CD4-positive, alpha-beta T cell (primary cell): ENCODE results near the gene ELFN1. TPM values are rescaled to one million over a fixed set of nuclear protein-coding genes. Genes with fewer than 3 reads are reported as not detected.
A peak's percentile ranks its signal among the peaks of the same experiment; 100 is the strongest.

Source experiments
- ATAC-seq: fragments of 200-7000 bp; cut with Tn5 transposase; one replicate; pipeline ENCODE4 v1.10.0; 2022; ENCODE audit warnings: mild to moderate bottlenecking; ENCODE audit not compliant: poor library complexity
- CTCF ChIA-PET: fragments of 350-600 bp; sonication (Branson Sonifier 250); formaldehyde crosslinking; loops from one replicate; lab custom pipeline; 2021; ENCODE audit warnings: antibody characterized with exemption, inconsistent platforms; lab: Charles Lee
- POLR2A ChIA-PET: fragments of 350-600 bp; sonication (Branson Sonifier 250); formaldehyde crosslinking; loops from one replicate; lab custom pipeline; 2021; ENCODE audit warnings: antibody characterized with exemption, inconsistent platforms; lab: Charles Lee
- DNase-seq, 14 experiments: peaks; one replicate each; pipeline ENCODE4 v3.0.0-alpha.2; 2013 to 2020; ENCODE audit warnings: mixed read lengths in 2 of 14
- H3K27ac ChIP-seq, 2 donors: one replicate each; pipeline versions ENCODE4 v1.5.1 to v1.7.0; 2013; ENCODE audit warnings: low read length in 2 of 2, low read depth in 1 of 2, mild to moderate bottlenecking in 1 of 2
- H3K27me3 ChIP-seq, 2 experiments: 1 replicate in 1 of 2; 2 replicates in 1 of 2; pipeline versions ENCODE4 v1.6.1 to v1.7.0; 2013; ENCODE audit warnings: low read length in 2 of 2, control low read depth in 1 of 2, mild to moderate bottlenecking in 1 of 2, moderate library complexity in 1 of 2; ENCODE audit not compliant: insufficient read depth in 2 of 2, control insufficient read depth in 1 of 2
- H3K36me3 ChIP-seq: one replicate; pipeline ENCODE4 v1.6.1; 2013; ENCODE audit warnings: low read length, control low read depth; ENCODE audit not compliant: insufficient read depth
- H3K4me1 ChIP-seq: one replicate; pipeline ENCODE4 v1.6.1; 2013; ENCODE audit warnings: low read length, control low read depth; ENCODE audit not compliant: insufficient read depth
- H3K4me3 ChIP-seq: one replicate; pipeline ENCODE4 v1.5.1; 2013; ENCODE audit warnings: mild to moderate bottlenecking, low read length, moderate library complexity
- H3K9me3 ChIP-seq, 2 experiments: 1 replicate in 1 of 2; 2 replicates in 1 of 2; pipeline versions ENCODE4 v1.6.1 to v1.7.0; 2013; ENCODE audit warnings: low read length in 2 of 2, mild to moderate bottlenecking in 2 of 2, control low read depth in 1 of 2, moderate library complexity in 1 of 2; ENCODE audit not compliant: control insufficient read depth in 1 of 2, insufficient read depth in 1 of 2
- H3K27ac Mint-ChIP-seq: one replicate; pipeline ENCODE4 v1.8.0; 2020; ENCODE audit warnings: mixed read lengths
- H3K27me3 Mint-ChIP-seq: one replicate; pipeline ENCODE4 v1.8.0; 2021; ENCODE audit warnings: mixed read lengths
- H3K36me3 Mint-ChIP-seq: one replicate; pipeline ENCODE4 v1.8.0; 2021; ENCODE audit warnings: low read depth, mixed read lengths
- H3K4me1 Mint-ChIP-seq: one replicate; pipeline ENCODE4 v1.8.0; 2021; ENCODE audit warnings: low read depth, mixed read lengths
- H3K4me3 Mint-ChIP-seq: one replicate; pipeline ENCODE4 v1.8.0; 2020; ENCODE audit warnings: mild to moderate bottlenecking, mixed read lengths
- H3K9me3 Mint-ChIP-seq: one replicate; pipeline ENCODE4 v1.8.0; 2020; ENCODE audit warnings: mixed read lengths
- intact Hi-C, 2 experiments: fragments of 100-400 bp; cut with DNase I in 1 of 2; cut with micrococcal nuclease in 1 of 2; formaldehyde crosslinking; loops; one replicate each; pipeline versions ENCODE4 v1.15.1 to v1.9.0; 2023 to 2025; cut with DNase I, micrococcal nuclease
- total RNA-seq, 174 experiments: library from RNA in 2 of 174; stranded (reverse) in 2 of 174; gene quantifications; one replicate each; pipeline ENCODE4 v1.2.3 and lab custom pipeline; 2021 to 2026
- TF ChIP-seq, protein P1 (sequence below): fragments of 200-600 bp; IDR thresholded peaks from one replicate; pipeline ENCODE4 v1.8.0; 2022; ENCODE audit warnings: antibody characterized with exemption, mild to moderate bottlenecking

ELFN1 gene
- total RNA-seq, 2 experiments from 2014 or later = not detected

DNA sequence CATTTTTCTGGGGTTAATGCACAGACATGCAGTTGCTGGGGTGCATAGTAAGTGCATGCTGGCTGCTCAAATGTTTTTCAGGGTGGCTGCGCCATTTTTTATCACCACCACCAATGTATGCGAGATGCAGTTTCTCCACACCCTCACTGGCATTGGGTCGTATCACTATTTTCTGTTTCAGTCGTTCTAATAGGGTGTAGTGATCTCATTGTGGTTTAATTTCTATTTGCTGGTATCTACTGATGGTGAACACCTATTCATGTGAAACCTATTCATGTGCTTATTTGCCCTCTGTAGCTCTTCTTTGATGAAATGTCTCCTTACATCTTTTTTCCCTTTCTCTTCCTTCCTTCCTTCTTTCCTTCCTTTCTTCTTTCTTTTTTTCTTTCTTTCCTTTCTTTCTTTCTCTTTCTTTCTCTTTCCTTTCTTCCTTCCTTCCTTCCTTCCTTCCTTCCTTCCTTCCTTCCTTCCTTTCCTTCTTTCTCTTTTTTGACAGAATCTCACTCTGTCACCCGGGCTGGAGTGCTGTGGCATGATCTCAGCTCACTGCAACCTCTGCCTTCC, 84.3 kb downstream of the ELFN1 start:
- Histone ChIP-seq H3K9me3 (peaks cover 0 to 25% of the 10 kb centered on the region in 2 experiments), H3K36me3 (no peaks in the 10 kb centered on the region), H3K4me3 (no peak overlapping the region), H3K27ac (no peak overlapping the region), H3K27me3 (peaks cover 4 to 9% of the 10 kb centered on the region in 2 experiments), H3K4me1 (peaks cover 3% of the 10 kb centered on the region)
- peaks cover 10% of the 10 kb centered on the region for H3K4me1 Mint-ChIP-seq
- no peaks in the 10 kb centered on the region for H3K27me3 Mint-ChIP-seq
- no peak overlapping the region for H3K27ac Mint-ChIP-seq
- POLR2A ChIA-PET = no interaction called here
- CTCF ChIA-PET = no interaction called here
- no peaks in the 10 kb centered on the region for H3K36me3 Mint-ChIP-seq
- TF ChIP-seq, protein P1, sequence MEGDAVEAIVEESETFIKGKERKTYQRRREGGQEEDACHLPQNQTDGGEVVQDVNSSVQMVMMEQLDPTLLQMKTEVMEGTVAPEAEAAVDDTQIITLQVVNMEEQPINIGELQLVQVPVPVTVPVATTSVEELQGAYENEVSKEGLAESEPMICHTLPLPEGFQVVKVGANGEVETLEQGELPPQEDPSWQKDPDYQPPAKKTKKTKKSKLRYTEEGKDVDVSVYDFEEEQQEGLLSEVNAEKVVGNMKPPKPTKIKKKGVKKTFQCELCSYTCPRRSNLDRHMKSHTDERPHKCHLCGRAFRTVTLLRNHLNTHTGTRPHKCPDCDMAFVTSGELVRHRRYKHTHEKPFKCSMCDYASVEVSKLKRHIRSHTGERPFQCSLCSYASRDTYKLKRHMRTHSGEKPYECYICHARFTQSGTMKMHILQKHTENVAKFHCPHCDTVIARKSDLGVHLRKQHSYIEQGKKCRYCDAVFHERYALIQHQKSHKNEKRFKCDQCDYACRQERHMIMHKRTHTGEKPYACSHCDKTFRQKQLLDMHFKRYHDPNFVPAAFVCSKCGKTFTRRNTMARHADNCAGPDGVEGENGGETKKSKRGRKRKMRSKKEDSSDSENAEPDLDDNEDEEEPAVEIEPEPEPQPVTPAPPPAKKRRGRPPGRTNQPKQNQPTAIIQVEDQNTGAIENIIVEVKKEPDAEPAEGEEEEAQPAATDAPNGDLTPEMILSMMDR = no peak
- no peak overlapping the region for H3K4me3 Mint-ChIP-seq
- no peaks in the 10 kb centered on the region for H3K9me3 Mint-ChIP-seq
- ATAC-seq = no peak
- DNase-seq = no peak
- intact Hi-C loops = no loop called here

DNA sequence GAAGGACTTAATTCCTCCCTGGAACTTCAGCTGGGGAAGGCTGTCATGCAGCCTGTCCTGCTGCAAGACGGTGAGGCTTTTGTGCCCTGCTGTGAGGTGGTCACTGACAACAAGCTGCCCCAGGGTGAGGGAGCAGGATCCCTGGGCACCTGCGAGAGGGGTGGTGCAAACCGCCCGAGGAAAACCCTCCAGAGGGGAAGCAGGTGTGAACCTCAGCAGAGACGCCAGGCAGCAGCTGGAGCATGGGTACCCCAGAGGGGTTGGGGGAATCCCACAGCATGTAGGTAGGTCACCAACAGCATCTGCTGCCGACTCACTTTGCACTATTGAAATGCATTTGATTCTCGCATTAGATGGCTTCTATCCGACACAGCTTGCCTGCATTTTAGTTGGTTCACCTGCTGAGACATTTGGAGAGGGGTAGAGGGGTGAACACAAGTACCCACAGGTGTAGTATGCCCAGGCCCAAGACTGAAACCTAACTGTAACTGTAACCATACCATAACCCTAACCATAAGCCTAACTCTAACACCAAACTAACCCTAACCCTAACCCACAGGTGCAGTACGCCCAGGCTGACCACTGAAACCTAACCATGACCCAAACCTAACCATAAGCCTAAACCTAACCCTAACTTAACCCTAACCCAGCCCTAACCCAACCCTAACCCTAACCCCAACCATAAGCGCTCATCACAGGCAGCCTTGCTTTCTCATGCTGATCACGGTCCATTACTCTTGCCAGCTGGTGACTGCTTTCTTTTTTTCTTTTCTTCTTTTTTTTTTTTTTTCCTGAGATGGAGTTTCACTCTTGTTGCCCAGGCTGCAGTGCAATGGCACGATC, 85.9 kb downstream of the ELFN1 start:
- POLR2A ChIA-PET = no interaction called here
- ATAC-seq = no peak

DNA sequence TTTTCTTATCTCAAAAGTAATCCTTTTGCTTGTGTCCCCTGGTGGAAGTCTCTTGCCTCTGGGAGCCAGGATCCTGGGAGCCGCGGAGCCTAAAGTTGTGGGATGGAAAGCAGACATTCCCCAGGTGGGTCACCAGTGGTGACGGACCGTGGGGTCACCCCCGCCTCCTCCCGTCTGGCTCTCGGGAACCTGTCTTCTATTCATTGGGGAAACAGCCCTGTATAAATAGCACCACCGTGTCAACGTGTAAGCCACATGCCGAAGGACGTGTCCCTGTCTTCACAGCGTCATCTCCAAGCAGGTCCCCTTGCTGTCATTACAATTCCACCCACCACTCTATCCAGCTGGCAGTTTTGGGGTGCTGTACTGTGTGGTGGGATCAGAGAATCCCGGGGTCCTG, 87.5 kb downstream of the ELFN1 start:
- Mint-ChIP-seq H3K4me1 (peaks cover 10% of the 10 kb centered on the region), H3K36me3 (no peaks in the 10 kb centered on the region), H3K27ac (no peak overlapping the region), H3K27me3 (no peaks in the 10 kb centered on the region), H3K4me3 (no peak overlapping the region), H3K9me3 (no peaks in the 10 kb centered on the region)
- Histone ChIP-seq H3K4me1 (peaks cover 3% of the 10 kb centered on the region), H3K27ac (no peak overlapping the region), H3K4me3 (no peak overlapping the region), H3K36me3 (no peaks in the 10 kb centered on the region), H3K27me3 (peaks cover 4 to 9% of the 10 kb centered on the region in 2 experiments), H3K9me3 (peaks cover 4 to 34% of the 10 kb centered on the region in 2 experiments)
- intact Hi-C loops = no loop called here
- ChIA-PET CTCF (no interaction called here), POLR2A (no interaction called here)
- DNase-seq (peak in 1 of 14 experiments; percentile 5), ATAC-seq (no peak)
- TF ChIP-seq, protein P1 = no peak

More for the DNA sequence above, 85.9 kb downstream of the ELFN1 start:
- Mint-ChIP-seq H3K27me3 (no peaks in the 10 kb centered on the region), H3K4me3 (no peak overlapping the region), H3K27ac (no peak overlapping the region), H3K9me3 (no peaks in the 10 kb centered on the region), H3K4me1 (peaks cover 10% of the 10 kb centered on the region), H3K36me3 (no peaks in the 10 kb centered on the region)
- TF ChIP-seq, protein P1 = no peak
- DNase-seq = no peak
- H3K4me1 ChIP-seq = peaks cover 3% of the 10 kb centered on the region
- no peaks in the 10 kb centered on the region for H3K36me3 ChIP-seq
- H3K4me3 ChIP-seq = no peak overlapping the region
- intact Hi-C loops = no loop called here
- no peak overlapping the region for H3K27ac ChIP-seq
- H3K27me3 ChIP-seq = peaks cover 4 to 9% of the 10 kb centered on the region in 2 experiments
- CTCF ChIA-PET = no interaction called here
- H3K9me3 ChIP-seq = peaks cover 0 to 30% of the 10 kb centered on the region in 2 experiments
